Omental fat pad (tissue), 4 donors: Measurements from ENCODE around the gene RO60. TPM values are rescaled to one million over a fixed set of nuclear protein-coding genes. Genes with fewer than 3 reads are reported as not detected.

ENCODE experiments used
- ATAC-seq: fragments of 150-250 bp; one replicate; pipeline ENCODE4 v1.9.1; 2016; ENCODE audit warnings: mild to moderate bottlenecking, moderate library complexity; ENCODE audit not compliant: low FRiP score
- DNase-seq: peaks from one replicate; pipeline ENCODE4 v3.0.0-alpha.2; 2019; ENCODE audit warnings: low spot score
- small RNA-seq: library from RNA; depleted of rRNA; stranded (forward); fragments of <200 nt; gene quantifications from one replicate; pipeline ENCODE3, GENCODE V24; 2016
- total RNA-seq, 4 donors: library from RNA; depleted of rRNA; stranded (reverse); fragments of >200 nt; gene quantifications; one replicate each; pipeline ENCODE4 v1.1.0, GENCODE V29; 2016
- TF ChIP-seq, protein P1 (sequence below), 3 donors: fragments of 450-650 bp; IDR thresholded peaks; one replicate each; pipeline ENCODE4 v1.5.1; 2016 to 2017; ENCODE audit warnings: antibody characterized with exemption in 3 of 3, mild to moderate bottlenecking in 3 of 3, moderate library complexity in 2 of 3

RO60 gene
- total RNA-seq, 4 donors from 2014 or later = 64.5 to 119 (median 67.9) TPM

DNA sequence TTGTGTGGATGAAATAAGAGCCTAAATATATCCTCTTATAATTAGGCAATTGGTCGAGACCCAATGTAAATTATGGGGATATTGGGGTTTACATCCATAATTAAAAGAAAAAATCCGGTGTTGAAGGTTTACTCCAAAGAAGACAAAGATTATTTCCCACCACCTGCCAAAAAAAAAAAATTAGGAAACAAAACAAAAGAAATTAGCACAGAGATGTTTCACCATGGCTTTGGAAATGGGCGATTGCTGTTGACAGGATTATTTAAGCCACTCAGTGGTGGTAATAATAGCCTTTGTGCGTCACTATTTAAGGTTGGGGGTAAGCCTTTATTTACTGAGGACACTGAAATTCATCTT is 46.4 kb downstream of the RO60 start:
- DNase-seq (no peak), ATAC-seq (no peak)
- TF ChIP-seq, protein P1, sequence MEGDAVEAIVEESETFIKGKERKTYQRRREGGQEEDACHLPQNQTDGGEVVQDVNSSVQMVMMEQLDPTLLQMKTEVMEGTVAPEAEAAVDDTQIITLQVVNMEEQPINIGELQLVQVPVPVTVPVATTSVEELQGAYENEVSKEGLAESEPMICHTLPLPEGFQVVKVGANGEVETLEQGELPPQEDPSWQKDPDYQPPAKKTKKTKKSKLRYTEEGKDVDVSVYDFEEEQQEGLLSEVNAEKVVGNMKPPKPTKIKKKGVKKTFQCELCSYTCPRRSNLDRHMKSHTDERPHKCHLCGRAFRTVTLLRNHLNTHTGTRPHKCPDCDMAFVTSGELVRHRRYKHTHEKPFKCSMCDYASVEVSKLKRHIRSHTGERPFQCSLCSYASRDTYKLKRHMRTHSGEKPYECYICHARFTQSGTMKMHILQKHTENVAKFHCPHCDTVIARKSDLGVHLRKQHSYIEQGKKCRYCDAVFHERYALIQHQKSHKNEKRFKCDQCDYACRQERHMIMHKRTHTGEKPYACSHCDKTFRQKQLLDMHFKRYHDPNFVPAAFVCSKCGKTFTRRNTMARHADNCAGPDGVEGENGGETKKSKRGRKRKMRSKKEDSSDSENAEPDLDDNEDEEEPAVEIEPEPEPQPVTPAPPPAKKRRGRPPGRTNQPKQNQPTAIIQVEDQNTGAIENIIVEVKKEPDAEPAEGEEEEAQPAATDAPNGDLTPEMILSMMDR (IDR thresholded peaks at IDR 0.05) = no peak

- ATAC-seq (no peak), DNase-seq (no peak)
- TF ChIP-seq, protein P1 (IDR thresholded peaks at IDR 0.05) = no peak
Observed at GRCh38 chr1:193108471-193108870, 49.1 kb downstream of the RO60 start.

Small RNA genes lying within 50 kb of the gene (small RNA-seq; reads per million reads assigned to genes)
- gene SCARNA18B = not detected

Other genes starting within 250 kb of the RO60 start
- gene UCHL5, start 252 bp upstream of the RO60 start, total RNA-seq = 10 to 100 TPM; 19.4 to 59.6 (median 26.3) TPM
- gene GLRX2, start 45.8 kb downstream of the RO60 start, total RNA-seq = 10 to 100 TPM in 1 of 4 donors, 1 to 10 TPM in 3; 6.1 to 12.6 (median 8.7) TPM
- gene CDC73, start 62.4 kb downstream of the RO60 start, total RNA-seq = 10 to 100 TPM; 34.0 to 50.2 (median 39.7) TPM
- 1 to 10 TPM in 2 of 4 donors, under 1 TPM in 2; 0.25 to 1.3 (median 0.74) TPM for gene B3GALT2, start 127.0 kb downstream of the RO60 start, total RNA-seq